Colonic mucosa (tissue), 4 donors: ENCODE data around the gene ZCCHC17. TPM values are rescaled to one million over a fixed set of nuclear protein-coding genes. Genes with fewer than 3 reads are reported as not detected.
A peak's percentile ranks its signal among the peaks of the same experiment; 100 is the strongest.

Experiments used
- DNase-seq: peaks from one replicate; pipeline ENCODE4 v3.0.0-alpha.2; 2020
- H3K27ac ChIP-seq: fragments of 200-600 bp; one replicate; pipeline ENCODE4 v1.8.0; 2021
- H3K27me3 ChIP-seq: fragments of 200-600 bp; one replicate; pipeline ENCODE4 v1.8.0; 2021
- H3K36me3 ChIP-seq: fragments of 200-600 bp; one replicate; pipeline ENCODE4 v1.8.0; 2021
- H3K4me1 ChIP-seq: fragments of 200-600 bp; one replicate; pipeline ENCODE4 v1.8.0; 2021; ENCODE audit warnings: mild to moderate bottlenecking
- H3K4me3 ChIP-seq: fragments of 200-600 bp; one replicate; pipeline ENCODE4 v1.8.0; 2021
- H3K9ac ChIP-seq, 2 donors: one replicate each; pipeline ENCODE4 v1.7.0; 2013; ENCODE audit warnings: control low read depth in 2 of 2, low read depth in 2 of 2, low read length in 2 of 2
- H3K9me3 ChIP-seq: fragments of 200-600 bp; one replicate; pipeline ENCODE4 v1.8.0; 2021
- CTCF ChIP-seq: fragments of 200-600 bp; IDR thresholded peaks from one replicate; pipeline ENCODE4 v1.8.0; 2022; ENCODE audit warnings: antibody characterized with exemption, mild to moderate bottlenecking
- intact Hi-C: fragments of 100-400 bp; cut with DNase I; formaldehyde crosslinking; loops from one replicate; pipeline ENCODE4 v1.14.1; 2022
- total RNA-seq, 2 donors: library from RNA; stranded (reverse); fragmentation: NEBNext Ultra II Directional in 1 of 2; extraction: Animal tissue kit (Norgen Biotek cat#: 25700) in 1 of 2; gene quantifications; one replicate each; pipeline ENCODE4 v1.2.1, GENCODE V29; 2021
- donor health status: healthy.
- donor health status: DM: no; HTN: no; CAD: no.
- donor health status: DM: no; HTN: no; CAD: no.

The ZCCHC17 gene
- total RNA-seq, 2 donors from 2014 or later: 19.8 to 23.9 TPM

GRCh38 chr1:31396633-31397351 is 100.0 kb downstream of the ZCCHC17 start:
- no peak for DNase-seq
- H3K36me3 ChIP-seq: no peaks in the 10 kb centered on the region
- H3K27ac ChIP-seq: no peak overlapping the region
- no peak overlapping the region for H3K4me3 ChIP-seq
- H3K9ac ChIP-seq: no peak overlapping the region
- intact Hi-C loops: loop anchor here (10.0 kb wide), 1 partner anchor 148 kb away; no protein-coding TSS in a partner anchor
- no peaks in the 10 kb centered on the region for H3K9me3 ChIP-seq
- no peaks in the 10 kb centered on the region for H3K27me3 ChIP-seq
- peak; percentile 11 for TF ChIP-seq CTCF
- H3K4me1 ChIP-seq: no peaks in the 10 kb centered on the region

- Histone ChIP-seq H3K4me1 (no peaks in the 10 kb centered on the region), H3K36me3 (no peaks in the 10 kb centered on the region), H3K27ac (no peak overlapping the region), H3K9me3 (no peaks in the 10 kb centered on the region), H3K27me3 (no peaks in the 10 kb centered on the region), H3K9ac (no peak overlapping the region), H3K4me3 (no peak overlapping the region)
- intact Hi-C loops: loop anchor here (10.0 kb wide), 1 partner anchor 147 kb away; no protein-coding TSS in a partner anchor
- no peak for TF ChIP-seq CTCF
- no peak for DNase-seq
Observed at GRCh38 chr1:31397360-31398095, 100.7 kb downstream of the ZCCHC17 start.

DNA sequence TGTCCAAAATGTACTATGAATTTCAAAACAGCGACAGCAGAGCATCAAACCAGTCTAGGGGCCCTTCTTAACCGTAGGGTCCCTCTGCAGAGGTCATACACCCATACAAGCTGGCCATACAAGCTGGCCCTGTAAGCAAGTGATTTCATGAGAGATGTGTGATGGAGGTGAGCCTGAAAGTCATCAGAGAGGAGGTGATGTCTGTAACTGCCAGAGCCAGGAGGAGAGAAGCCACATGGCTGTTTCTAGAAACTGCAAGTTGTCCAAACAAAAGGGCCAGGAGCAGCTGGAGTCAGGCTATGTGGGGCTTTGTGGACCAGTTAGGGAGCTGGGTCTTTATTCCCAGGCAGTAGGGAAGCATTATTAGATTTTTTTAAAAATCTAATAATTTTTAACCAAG is 101.4 kb downstream of the ZCCHC17 start:
- no peaks in the 10 kb centered on the region for H3K4me1 ChIP-seq
- no peak for DNase-seq
- TF ChIP-seq CTCF: no peak
- no peak overlapping the region for H3K9ac ChIP-seq
- no peak overlapping the region for H3K27ac ChIP-seq
- no peak overlapping the region for H3K4me3 ChIP-seq
- intact Hi-C loops: loop anchor here (10.0 kb wide), 1 partner anchor 147 kb away; no protein-coding TSS in a partner anchor
- H3K9me3 ChIP-seq: no peaks in the 10 kb centered on the region
- no peaks in the 10 kb centered on the region for H3K36me3 ChIP-seq
- no peaks in the 10 kb centered on the region for H3K27me3 ChIP-seq

GRCh38 chr1:31399976-31400375 is 103.1 kb downstream of the ZCCHC17 start:
- no peak for DNase-seq
- H3K4me3 ChIP-seq: no peak overlapping the region
- H3K4me1 ChIP-seq: no peaks in the 10 kb centered on the region
- intact Hi-C loops: loop anchor here (10.0 kb wide), 1 partner anchor 145 kb away; no protein-coding TSS in a partner anchor
- no peaks in the 10 kb centered on the region for H3K9me3 ChIP-seq
- H3K27me3 ChIP-seq: no peaks in the 10 kb centered on the region
- no peak overlapping the region for H3K27ac ChIP-seq
- H3K36me3 ChIP-seq: no peaks in the 10 kb centered on the region
- H3K9ac ChIP-seq: no peak overlapping the region
- no peak for TF ChIP-seq CTCF

GRCh38 chr1:31400393-31400792 is 103.6 kb downstream of the ZCCHC17 start:
- Histone ChIP-seq H3K4me1 (no peaks in the 10 kb centered on the region), H3K4me3 (no peak overlapping the region), H3K27me3 (no peaks in the 10 kb centered on the region), H3K36me3 (no peaks in the 10 kb centered on the region), H3K9me3 (no peaks in the 10 kb centered on the region), H3K9ac (no peak overlapping the region), H3K27ac (no peak overlapping the region)
- TF ChIP-seq CTCF: no peak
- intact Hi-C loops: no loop called here
- DNase-seq: no peak
